MCF 10A (cell line): ENCODE results near the gene SLC26A11. TPM values are rescaled to one million over a fixed set of nuclear protein-coding genes. Genes with fewer than 3 reads are reported as not detected.

Source experiments
- BruUV-seq: library from RNA; stranded (reverse); fragments of 400-500 nt; replicated peaks from 2 replicates; lab custom pipeline; 2021; lab: Mats Ljungman, UMichigan
- CTCF ChIA-PET: fragments of 300-600 bp; sonication (Branson Sonifier 250); formaldehyde crosslinking; extraction: SDS; loops from one replicate; lab custom pipeline; 2021; ENCODE audit warnings: antibody characterized with exemption, inconsistent platforms; lab: Yijun Ruan, JAX
- POLR2A ChIA-PET: fragments of 300-600, 350-650 bp; sonication (Branson Sonifier 250); formaldehyde crosslinking; extraction: SDS; loops from one replicate; lab custom pipeline; 2020; ENCODE audit warnings: antibody characterized with exemption, inconsistent platforms; lab: Yijun Ruan, JAX
- DNase-seq: peaks from one replicate; pipeline ENCODE4 v3.0.0-alpha.2; 2018; ENCODE audit not compliant: unreplicated experiment
- H3K27ac Mint-ChIP-seq: one replicate; pipeline ENCODE4 v1.8.0; 2022; ENCODE audit warnings: mild to moderate bottlenecking, low read depth, mixed read lengths; ENCODE audit not compliant: unreplicated experiment
- H3K27me3 Mint-ChIP-seq: one replicate; pipeline ENCODE4 v1.8.0; 2022; ENCODE audit warnings: mixed read lengths; ENCODE audit not compliant: insufficient read depth, unreplicated experiment
- H3K36me3 Mint-ChIP-seq: one replicate; pipeline ENCODE4 v1.8.0; 2022; ENCODE audit warnings: mild to moderate bottlenecking, moderate library complexity, mixed read lengths; ENCODE audit not compliant: insufficient read depth, unreplicated experiment
- H3K4me1 Mint-ChIP-seq: one replicate; pipeline ENCODE4 v1.8.0; 2022; ENCODE audit warnings: mixed read lengths; ENCODE audit not compliant: insufficient read depth, unreplicated experiment
- H3K4me3 Mint-ChIP-seq: one replicate; pipeline ENCODE4 v1.8.0; 2022; ENCODE audit warnings: mild to moderate bottlenecking, moderate library complexity, mixed read lengths; ENCODE audit not compliant: unreplicated experiment
- H3K9me3 Mint-ChIP-seq: one replicate; pipeline ENCODE4 v1.8.0; 2022; ENCODE audit warnings: mixed read lengths; ENCODE audit not compliant: unreplicated experiment
- intact Hi-C: fragments of 100-400 bp; cut with micrococcal nuclease; formaldehyde crosslinking; loops from 2 replicates; pipeline ENCODE4 v1.14.1; 2022
- total RNA-seq: library from RNA; stranded (reverse); gene quantifications from 2 replicates; pipeline ENCODE4 v1.2.3, GENCODE V29; 2022
- TF ChIP-seq, protein P1 (sequence below): fragments of 200-600 bp; IDR thresholded peaks from one replicate; pipeline ENCODE4 v1.8.0; 2022; ENCODE audit warnings: antibody characterized with exemption, mild to moderate bottlenecking; ENCODE audit not compliant: unreplicated experiment

The SLC26A11 gene
- total RNA-seq, 1 experiment from 2014 or later: 11.7 TPM

- H3K4me3 Mint-ChIP-seq: no peak overlapping the region
- intact Hi-C loops: no loop called here
- no peaks in the 10 kb centered on the region for H3K27me3 Mint-ChIP-seq
- CTCF ChIA-PET: no interaction called here
- no peaks in the 10 kb centered on the region for H3K4me1 Mint-ChIP-seq
- DNase-seq: no peak
- H3K9me3 Mint-ChIP-seq: peaks cover 13% of the 10 kb centered on the region
- TF ChIP-seq, protein P1, sequence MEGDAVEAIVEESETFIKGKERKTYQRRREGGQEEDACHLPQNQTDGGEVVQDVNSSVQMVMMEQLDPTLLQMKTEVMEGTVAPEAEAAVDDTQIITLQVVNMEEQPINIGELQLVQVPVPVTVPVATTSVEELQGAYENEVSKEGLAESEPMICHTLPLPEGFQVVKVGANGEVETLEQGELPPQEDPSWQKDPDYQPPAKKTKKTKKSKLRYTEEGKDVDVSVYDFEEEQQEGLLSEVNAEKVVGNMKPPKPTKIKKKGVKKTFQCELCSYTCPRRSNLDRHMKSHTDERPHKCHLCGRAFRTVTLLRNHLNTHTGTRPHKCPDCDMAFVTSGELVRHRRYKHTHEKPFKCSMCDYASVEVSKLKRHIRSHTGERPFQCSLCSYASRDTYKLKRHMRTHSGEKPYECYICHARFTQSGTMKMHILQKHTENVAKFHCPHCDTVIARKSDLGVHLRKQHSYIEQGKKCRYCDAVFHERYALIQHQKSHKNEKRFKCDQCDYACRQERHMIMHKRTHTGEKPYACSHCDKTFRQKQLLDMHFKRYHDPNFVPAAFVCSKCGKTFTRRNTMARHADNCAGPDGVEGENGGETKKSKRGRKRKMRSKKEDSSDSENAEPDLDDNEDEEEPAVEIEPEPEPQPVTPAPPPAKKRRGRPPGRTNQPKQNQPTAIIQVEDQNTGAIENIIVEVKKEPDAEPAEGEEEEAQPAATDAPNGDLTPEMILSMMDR: no peak
- POLR2A ChIA-PET: no interaction called here
- H3K36me3 Mint-ChIP-seq: peaks cover 27% of the 10 kb centered on the region
- no peak overlapping the region for H3K27ac Mint-ChIP-seq
- BruUV-seq: no TSS peak
Observed at GRCh38 chr17:80232438-80232837, 12.2 kb downstream of the SLC26A11 start.

GRCh38 chr17:80233202-80233601, 13.0 kb downstream of the SLC26A11 start:
- H3K27ac Mint-ChIP-seq: no peak overlapping the region
- H3K4me3 Mint-ChIP-seq: no peak overlapping the region
- no peaks in the 10 kb centered on the region for H3K4me1 Mint-ChIP-seq
- peaks cover 13% of the 10 kb centered on the region for H3K9me3 Mint-ChIP-seq
- no TSS peak for BruUV-seq
- H3K36me3 Mint-ChIP-seq: peaks cover 27% of the 10 kb centered on the region
- ChIA-PET CTCF (interaction anchor here (0.6 kb wide), 1 partner anchor 91 kb away, joined by 3 read pairs; no protein-coding TSS in a partner anchor), POLR2A (no interaction called here)
- no peak for DNase-seq
- H3K27me3 Mint-ChIP-seq: no peaks in the 10 kb centered on the region
- intact Hi-C loops: no loop called here
- TF ChIP-seq, protein P1: no peak

GRCh38 chr17:80236911-80237310, 16.7 kb downstream of the SLC26A11 start:
- TF ChIP-seq, protein P1: no peak
- H3K36me3 Mint-ChIP-seq: peaks cover 36% of the 10 kb centered on the region
- POLR2A ChIA-PET: interaction anchor here (0.6 kb wide), 1 partner anchor 1289 kb away, joined by 3 read pairs; no protein-coding TSS in a partner anchor

GRCh38 chr17:80237386-80237785, 17.2 kb downstream of the SLC26A11 start:
- TF ChIP-seq, protein P1: no peak
- Mint-ChIP-seq H3K4me1 (no peaks in the 10 kb centered on the region), H3K36me3 (peaks cover 36% of the 10 kb centered on the region), H3K9me3 (peaks cover 6% of the 10 kb centered on the region), H3K4me3 (no peak overlapping the region), H3K27me3 (no peaks in the 10 kb centered on the region), H3K27ac (no peak overlapping the region)
- ChIA-PET CTCF (no interaction called here), POLR2A (interaction anchor here (0.6 kb wide), 1 partner anchor 1288 kb away, joined by 3 read pairs; no protein-coding TSS in a partner anchor)
- intact Hi-C loops: no loop called here
- BruUV-seq: no TSS peak
- no peak for DNase-seq

More at GRCh38 chr17:80236911-80237310, 16.7 kb downstream of the SLC26A11 start:
- intact Hi-C loops: no loop called here
- CTCF ChIA-PET: no interaction called here
- H3K9me3 Mint-ChIP-seq: peaks cover 8% of the 10 kb centered on the region
- DNase-seq: no peak
- no TSS peak for BruUV-seq
- H3K27ac Mint-ChIP-seq: no peak overlapping the region
- no peaks in the 10 kb centered on the region for H3K27me3 Mint-ChIP-seq
- no peaks in the 10 kb centered on the region for H3K4me1 Mint-ChIP-seq
- no peak overlapping the region for H3K4me3 Mint-ChIP-seq
